Left cardiac atrium (tissue), 4 donors: Measurements from ENCODE around the gene ASIC4. TPM values are rescaled to one million over a fixed set of nuclear protein-coding genes. Genes with fewer than 3 reads are reported as not detected.
A peak's percentile ranks its signal among the peaks of the same experiment; 100 is the strongest.

Source experiments
- ATAC-seq, 2 donors: fragments of 200-7000 bp; cut with Tn5 transposase; one replicate each; pipeline ENCODE4 v1.9.1; 2020; ENCODE audit warnings: mild to moderate bottlenecking in 2 of 2, moderate library complexity in 2 of 2
- DNase-seq: peaks from one replicate; pipeline ENCODE4 v3.0.0-alpha.2; 2020
- intact Hi-C, 2 donors: fragments of 100-400 bp; cut with DNase I; formaldehyde crosslinking; loops; one replicate each; pipeline versions ENCODE4 v1.14.1 to v1.15.1; 2022 to 2023
- microRNA-seq, 2 donors: library from miRNA; unstranded; fragments of <30 nt; microRNA quantifications; one replicate each; pipeline ENCODE4 v1.2.0, GENCODE V29; 2020
- total RNA-seq, 2 donors: library from RNA; stranded (reverse); fragmentation: NEBNext Ultra II Directional; extraction: Animal tissue kit (Norgen Biotek cat#: 25700); gene quantifications; one replicate each; pipeline ENCODE4 v1.2.1, GENCODE V29; 2021
- donor health status: DM: no; HTN: yes; CAD: no.
- donor health status: DM: no; HTN: yes; CAD: no; lungs with severe emphysema.
- donor health status: DM: yes; HTN: yes; CAD: no.
- donor health status: Dilated cardiomyopathy.

Gene ASIC4
- total RNA-seq, 2 donors from 2014 or later: 0.32 TPM; not detected in 1

DNA sequence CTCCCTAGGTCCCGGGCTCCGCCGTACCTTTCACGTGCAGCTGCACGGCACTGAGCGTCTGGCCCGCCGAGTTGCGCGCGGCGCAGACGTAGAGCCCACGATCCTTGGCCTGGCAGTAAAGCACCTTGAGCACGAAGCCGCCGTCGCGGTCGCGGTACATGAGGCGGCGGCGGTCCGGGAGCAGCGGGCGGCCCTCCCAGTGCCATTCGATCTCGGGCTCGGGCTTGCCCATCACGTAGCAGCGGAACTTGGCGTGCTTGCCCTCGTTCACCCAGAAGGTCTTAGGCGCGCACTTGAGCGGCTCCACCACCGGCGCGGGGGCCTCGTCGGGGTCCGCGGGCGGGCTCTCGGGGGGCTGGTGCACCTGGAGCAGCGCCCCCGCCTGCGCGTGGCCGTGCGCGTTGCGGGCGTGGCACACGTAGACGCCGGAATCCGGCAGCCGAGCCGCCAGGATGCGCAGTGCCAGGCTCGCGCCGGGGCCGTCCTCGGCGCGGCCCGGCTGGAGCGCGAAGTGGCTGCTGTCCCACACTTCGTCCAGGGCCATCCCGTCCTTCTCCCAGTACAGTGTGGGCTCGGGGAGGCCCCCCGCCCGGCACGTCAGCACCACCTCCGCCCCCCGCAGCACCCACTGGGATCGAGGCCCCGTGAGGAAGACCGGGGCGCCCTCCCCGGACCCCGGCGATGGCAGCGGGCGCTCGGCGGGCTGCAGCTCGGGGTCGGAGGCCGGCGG is 56.1 kb downstream of the ASIC4 start:
- DNase-seq: no peak
- intact Hi-C loops: loop anchor here in 1 of 2 donors (2.0 kb wide), 1 partner anchor 72 kb away; no protein-coding TSS in a partner anchor

DNA sequence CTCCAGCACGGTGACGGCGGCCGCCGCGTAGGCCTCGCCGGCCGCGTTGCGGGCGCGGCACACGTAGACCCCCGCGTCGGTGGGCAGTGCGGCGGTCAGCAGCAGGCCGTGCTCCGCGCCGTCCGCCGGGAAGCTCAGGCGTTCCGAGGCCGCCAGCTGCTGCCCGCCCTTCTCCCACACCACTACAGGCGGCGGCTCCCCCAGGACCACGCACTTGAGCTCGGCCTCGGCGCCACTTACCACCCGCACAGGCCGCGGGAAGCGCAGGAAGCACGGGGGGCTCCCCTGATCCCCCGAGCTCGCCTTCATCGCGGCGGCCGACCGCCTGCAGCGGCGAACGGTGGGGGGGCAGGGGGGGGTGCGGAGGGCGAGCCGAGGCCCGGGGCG is 56.6 kb downstream of the ASIC4 start:
- ATAC-seq (peak; percentile 9 to 19), DNase-seq (no peak)
- intact Hi-C loops: loop anchor here in 1 of 2 donors (2.0 kb wide), 1 partner anchor 72 kb away; no protein-coding TSS in a partner anchor

More for the DNA sequence above, 56.1 kb downstream of the ASIC4 start:
- ATAC-seq: peak; percentile 31 to 42

DNA sequence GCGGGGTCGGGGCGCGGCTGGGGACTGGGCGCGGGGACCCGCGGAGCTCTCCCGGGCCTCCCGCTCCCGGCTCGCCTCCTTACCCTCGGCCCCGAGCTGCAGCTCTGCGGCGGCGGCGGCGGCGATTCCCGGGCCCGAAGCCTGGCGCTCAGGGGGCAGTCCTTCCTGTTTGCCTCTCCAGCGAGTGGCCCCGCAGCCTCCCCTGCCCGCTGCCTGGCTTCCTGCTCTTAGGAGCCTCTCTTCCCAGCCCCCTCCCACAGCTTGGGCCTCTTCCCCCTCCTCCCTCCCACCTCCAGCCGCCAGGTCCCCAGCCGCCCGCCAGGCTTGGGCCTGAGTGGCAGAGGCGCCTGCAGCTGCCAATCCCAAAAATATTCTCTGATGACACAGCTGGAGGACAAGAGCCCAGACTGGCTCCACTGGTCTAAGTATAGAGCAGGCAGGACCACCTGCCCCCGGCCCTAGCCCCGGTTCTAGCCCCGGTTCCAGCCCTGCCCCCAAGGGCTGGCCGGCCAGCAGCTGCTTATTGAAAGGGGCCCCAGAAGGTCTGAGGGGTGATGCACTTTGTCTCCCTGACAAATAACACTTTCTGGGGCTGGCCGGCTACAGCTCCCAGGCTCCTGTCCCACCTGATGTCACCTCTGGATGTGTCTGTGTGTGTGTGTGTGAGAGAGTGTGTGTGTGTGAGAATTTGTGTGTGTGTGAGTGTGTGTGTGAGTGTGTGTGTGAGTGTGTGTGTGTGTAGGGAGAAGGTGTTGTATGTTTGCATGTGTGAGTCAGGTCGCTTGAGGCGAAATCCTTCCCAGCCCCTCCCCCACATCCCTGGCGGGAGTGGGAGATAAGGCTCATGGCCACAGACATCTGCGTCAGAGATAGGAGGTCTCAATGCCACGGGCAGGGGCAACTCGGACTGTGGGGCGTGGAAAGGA is 57.3 kb downstream of the ASIC4 start, which contains the start of gene OBSL1:
TSS of gene OBSL1 (minus strand) at position 229 of the 926 bp plus-strand sequence. CDS start 307 bp downstream, outside the sequence.
- intact Hi-C loops: loop anchor here in 1 of 2 donors (2.0 kb wide), 1 partner anchor 71 kb away; no protein-coding TSS in a partner anchor
- DNase-seq: peak; percentile 87
- ATAC-seq: peak; percentile 81 to 88

DNA sequence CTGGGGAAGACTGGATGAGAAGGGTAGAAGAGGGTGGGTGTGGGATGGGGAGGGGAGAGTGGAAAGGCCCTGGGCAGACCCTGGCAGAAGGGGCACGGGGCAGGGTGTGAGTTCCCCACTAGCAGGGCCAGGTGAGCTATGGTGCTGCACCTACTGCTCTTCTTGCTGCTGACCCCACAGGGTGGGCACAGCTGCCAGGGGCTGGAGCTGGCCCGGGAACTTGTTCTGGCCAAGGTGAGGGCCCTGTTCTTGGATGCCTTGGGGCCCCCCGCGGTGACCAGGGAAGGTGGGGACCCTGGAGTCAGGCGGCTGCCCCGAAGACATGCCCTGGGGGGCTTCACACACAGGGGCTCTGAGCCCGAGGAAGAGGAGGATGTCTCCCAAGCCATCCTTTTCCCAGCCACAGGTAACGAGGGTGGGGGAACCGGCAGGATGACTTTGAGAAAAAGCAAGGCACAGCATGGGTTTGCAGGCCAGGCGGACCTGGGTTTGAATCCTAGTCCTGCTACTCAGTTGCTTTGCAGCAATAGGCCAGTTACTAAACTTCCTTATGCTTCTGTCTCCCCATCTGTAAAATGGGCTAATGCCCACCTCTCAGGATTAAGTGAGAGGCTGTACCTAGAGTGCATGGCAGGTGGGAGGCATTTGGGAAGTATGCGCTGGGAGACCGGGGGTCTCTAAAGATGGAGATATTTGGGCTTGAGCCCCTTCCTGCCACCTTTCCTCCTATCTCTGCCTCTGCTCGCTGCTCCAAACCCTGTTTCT is 58.1 kb downstream of the ASIC4 start, which contains the start of gene INHA:
TSS of gene INHA (plus strand) at position 74 of the 765 bp plus-strand sequence. CDS start at position 139, 65 bp downstream.
- ATAC-seq (no peak), DNase-seq (no peak)
- intact Hi-C loops: no loop called here

DNA sequence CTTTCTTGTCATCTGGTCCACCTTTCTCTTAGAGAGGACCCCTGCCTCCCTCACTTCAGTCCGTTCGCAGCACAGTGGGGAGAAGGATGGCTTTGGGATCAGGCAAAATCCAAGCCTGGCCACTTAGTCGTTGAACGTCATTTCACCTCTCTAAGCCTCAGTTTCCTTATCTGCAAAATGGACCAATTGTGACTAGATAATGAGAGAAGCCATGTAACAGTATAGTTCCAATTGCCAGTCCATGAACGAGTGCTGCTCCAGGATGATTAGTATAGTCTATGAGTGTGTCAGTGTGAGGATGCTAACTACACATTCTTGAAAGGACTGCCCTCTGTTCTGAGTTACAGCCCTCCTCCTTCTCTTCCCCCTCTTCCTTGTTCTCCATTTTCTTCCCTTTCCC is 58.9 kb downstream of the ASIC4 start:
- intact Hi-C loops: no loop called here
- DNase-seq: no peak
- no peak for ATAC-seq

DNA sequence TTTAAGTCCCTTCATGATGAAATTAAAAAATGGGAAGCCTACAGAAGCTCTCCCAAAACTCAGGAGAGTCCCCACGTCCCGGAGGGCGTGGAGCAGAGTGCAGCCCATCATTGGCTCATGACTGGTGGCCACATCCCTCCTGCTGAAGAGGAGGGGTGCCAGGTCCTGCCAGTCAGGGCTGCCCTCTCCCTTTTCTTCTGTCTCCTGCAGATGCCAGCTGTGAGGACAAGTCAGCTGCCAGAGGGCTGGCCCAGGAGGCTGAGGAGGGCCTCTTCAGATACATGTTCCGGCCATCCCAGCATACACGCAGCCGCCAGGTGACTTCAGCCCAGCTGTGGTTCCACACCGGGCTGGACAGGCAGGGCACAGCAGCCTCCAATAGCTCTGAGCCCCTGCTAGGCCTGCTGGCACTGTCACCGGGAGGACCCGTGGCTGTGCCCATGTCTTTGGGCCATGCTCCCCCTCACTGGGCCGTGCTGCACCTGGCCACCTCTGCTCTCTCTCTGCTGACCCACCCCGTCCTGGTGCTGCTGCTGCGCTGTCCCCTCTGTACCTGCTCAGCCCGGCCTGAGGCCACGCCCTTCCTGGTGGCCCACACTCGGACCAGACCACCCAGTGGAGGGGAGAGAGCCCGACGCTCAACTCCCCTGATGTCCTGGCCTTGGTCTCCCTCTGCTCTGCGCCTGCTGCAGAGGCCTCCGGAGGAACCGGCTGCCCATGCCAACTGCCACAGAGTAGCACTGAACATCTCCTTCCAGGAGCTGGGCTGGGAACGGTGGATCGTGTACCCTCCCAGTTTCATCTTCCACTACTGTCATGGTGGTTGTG is 60.4 kb downstream of the ASIC4 start:
- intact Hi-C loops: no loop called here
- ATAC-seq (no peak), DNase-seq (no peak)

DNA sequence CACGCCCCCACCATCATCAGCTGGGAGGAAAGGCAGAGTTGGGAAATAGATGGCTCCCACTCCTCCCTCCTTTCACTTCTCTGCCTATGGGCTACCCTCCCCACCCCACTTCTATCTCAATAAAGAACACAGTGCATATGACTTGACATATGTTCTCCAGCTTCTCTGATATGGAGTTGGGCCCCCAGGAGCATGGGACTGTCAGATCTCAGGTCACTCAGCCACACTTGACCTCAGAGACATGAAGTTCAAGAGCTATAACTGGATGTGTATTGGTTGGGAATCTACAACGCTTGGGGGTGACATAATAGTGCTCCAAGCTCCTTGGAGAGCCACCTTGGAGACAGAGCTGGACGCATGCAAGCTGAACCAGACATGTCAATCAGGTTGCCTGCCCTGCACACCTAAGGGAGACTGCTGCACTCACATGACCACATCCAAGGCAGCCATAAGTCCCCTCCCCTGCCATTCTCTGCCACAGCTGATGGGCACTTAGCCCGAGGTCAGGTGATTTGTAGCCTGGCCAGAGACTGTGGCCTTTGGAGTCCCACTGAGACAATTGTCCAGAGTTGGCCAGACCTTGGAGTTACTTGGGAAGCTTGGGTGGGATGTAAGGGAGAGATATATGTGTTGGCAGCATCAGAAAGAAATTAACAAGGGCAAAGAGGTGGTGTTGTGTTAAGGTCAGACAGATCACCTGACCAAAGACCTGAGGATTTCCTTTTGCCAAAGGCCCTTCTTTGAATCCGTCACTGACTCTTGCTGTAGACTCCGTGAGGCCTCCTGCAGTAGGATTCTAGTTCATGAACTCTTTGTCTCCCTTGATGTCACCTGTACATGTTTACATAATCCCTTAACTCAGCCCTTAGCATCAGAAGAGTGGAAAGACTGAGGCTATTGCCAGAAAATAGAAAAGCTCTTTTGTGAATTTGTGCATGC is 61.6 kb downstream of the ASIC4 start:
- intact Hi-C loops: no loop called here
- ATAC-seq (no peak), DNase-seq (no peak)

DNA sequence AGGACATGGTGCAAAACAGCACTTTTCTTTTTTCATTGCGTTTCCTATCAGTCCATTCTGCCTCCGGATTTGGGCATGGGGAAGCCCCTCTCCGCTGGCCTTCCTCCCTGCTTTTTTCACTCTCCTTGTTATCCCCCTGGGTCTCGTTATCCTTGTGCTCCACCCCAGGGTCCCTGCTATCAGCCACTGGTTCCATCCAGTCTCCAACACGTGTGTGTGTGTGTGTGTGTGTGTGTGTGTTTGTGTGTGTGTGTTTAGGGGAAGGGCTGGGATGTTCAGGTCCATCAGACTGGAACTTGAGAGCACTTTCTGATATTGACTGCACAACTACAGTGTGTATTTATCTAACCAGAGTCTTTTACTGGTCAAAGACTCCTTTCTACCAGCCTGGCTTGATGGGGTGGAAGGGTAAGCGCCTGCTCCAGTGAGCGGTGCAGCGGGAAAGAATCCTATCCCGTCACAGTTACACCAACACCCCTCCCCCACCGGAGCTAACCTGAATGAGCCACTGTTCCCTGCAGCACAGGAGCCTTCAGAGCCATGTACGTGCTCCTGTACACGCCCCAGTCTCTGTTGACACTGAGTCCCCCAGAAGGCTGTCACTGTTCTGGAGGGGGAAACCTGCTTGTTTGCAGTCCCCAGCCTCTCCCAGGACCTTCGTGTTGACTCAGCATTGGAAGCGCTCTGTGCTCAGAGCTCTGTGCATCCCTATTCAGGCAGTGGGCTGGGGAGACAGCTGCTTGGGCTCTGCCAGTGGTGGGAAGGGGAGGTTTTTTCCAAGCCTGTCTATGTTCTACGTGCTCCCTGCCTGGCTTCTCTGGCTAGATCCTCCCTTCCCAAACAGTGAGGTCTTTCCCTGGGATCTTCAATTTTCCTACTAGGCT is 62.5 kb downstream of the ASIC4 start:
- intact Hi-C loops: no loop called here
- no peak for DNase-seq
- ATAC-seq: peak in 1 of 2 donors; percentile 7

DNA sequence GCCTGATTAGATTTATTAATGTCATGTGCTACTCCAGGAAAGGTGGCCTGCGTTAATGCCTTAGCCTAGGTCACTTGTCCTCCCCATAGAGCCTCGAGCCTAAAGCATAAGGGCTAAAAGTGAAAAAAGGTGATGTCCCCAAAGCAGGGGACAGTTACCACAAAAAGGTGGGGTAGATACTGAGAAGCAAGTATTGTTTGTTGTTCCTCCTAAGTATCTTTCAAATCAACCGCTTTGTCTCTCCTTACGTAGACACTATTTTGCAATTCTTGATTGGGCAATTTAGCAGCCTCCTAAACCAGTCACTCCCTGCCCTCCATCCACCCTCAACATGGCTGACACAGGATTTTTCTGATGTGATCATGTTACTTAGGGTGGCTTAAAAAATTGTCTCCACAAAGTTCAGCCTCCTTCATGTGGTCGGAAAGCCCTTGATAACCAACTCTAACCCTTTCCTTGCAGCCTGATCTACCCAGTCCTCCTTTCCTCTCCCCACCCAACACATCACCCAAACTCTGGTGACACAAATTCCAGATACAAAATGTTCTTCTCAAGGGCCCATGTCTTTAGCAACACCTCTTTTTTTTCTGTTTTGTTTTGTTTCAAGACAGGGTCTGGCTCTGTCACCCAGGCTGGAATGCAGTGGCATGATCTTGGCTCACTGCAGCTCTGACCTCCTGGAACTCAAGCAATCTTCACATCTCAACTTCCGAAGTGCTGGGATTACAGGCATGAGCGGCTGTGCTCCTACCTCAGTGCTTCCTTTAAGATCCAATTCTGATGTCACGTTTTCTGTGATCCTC is 64.7 kb downstream of the ASIC4 start:
- no peak for DNase-seq
- intact Hi-C loops: no loop called here
- no peak for ATAC-seq

DNA sequence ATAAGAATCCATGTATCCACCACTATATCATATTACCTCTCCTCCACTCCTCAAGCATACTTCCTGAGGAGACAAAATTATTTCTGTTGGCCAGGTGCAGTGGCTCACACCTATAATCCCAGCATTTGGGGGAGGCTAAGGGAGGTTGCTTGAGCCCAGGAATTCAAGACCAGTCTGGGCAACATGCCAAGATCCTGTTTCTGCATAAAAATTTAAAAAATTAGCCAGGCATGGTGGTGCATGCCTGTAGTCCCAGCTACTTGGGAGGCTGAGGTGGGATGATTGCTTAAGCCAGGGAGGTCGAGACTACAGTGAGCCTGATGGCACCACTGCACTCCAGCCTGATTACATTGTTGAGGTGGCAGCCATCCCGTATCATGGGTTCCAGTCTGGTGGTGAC is 67.1 kb downstream of the ASIC4 start:
- ATAC-seq (no peak), DNase-seq (no peak)
- intact Hi-C loops: no loop called here

Small RNA genes lying within 50 kb of the gene (microRNA-seq; reads per million reads assigned to microRNA genes)
- gene MIR3132: 3.3 to 4.2 reads per million in 2 donors

Other genes with a start within 250 kb of the ASIC4 start
- 10 to 100 TPM; 43.7 to 63.6 TPM for gene DNAJB2, start 235.1 kb upstream of the ASIC4 start, total RNA-seq
- not detected for gene PTPRN, start 205.1 kb upstream of the ASIC4 start, total RNA-seq
- gene RESP18, start 181.7 kb upstream of the ASIC4 start, total RNA-seq: not detected
- gene DNPEP, start 126.6 kb upstream of the ASIC4 start, total RNA-seq: 10 to 100 TPM; 52.6 to 70.5 TPM
- gene DES, start 96.1 kb upstream of the ASIC4 start, total RNA-seq: 1,000 to 10,000 TPM; 5,895 to 7,519 TPM
- gene SPEG, start 79.6 kb upstream of the ASIC4 start, total RNA-seq: 10 to 100 TPM; 94.6 to 94.9 TPM
- gene GMPPA, start 15.6 kb upstream of the ASIC4 start, total RNA-seq: 10 to 100 TPM; 29.0 to 30.0 TPM
- gene CHPF, start 29.3 kb downstream of the ASIC4 start, total RNA-seq: 100 to 1,000 TPM in 1 of 2 donors, 10 to 100 TPM in 1; 72.4 to 113 TPM
- 1 to 10 TPM; 3.2 to 4.1 TPM for gene TMEM198, start 29.5 kb downstream of the ASIC4 start, total RNA-seq
- gene OBSL1, start 57.1 kb downstream of the ASIC4 start, total RNA-seq: 100 to 1,000 TPM; 121 to 187 TPM
- gene INHA, start 57.8 kb downstream of the ASIC4 start, total RNA-seq: 10 to 100 TPM in 1 of 2 donors, 1 to 10 TPM in 1; 2.2 to 16.2 TPM
- 10 to 100 TPM; 12.4 to 14.1 TPM for gene STK11IP, start 83.4 kb downstream of the ASIC4 start, total RNA-seq
- 100 to 1,000 TPM; 261 to 360 TPM for gene SLC4A3, start 113.1 kb downstream of the ASIC4 start, total RNA-seq